Measurements from ENCODE around the gene CTDSPL.

CTDSPL gene

GRCh38 chr3:37954881-37955280 is 93.2 kb downstream of the CTDSPL start:
- peaks cover 18% of the 10 kb centered on the region for H3K36me3 ChIP-seq (ENCODE audit: low read depth)

GRCh38 chr3:37955918-37956707 is 94.4 kb downstream of the CTDSPL start:
- Histone ChIP-seq H3K27ac (ENCODE audit: poor library complexity, severe bottlenecking) (no peak overlapping the region), H3K4me1 (ENCODE audit: insufficient read depth, poor library complexity, severe bottlenecking) (no peaks in the 10 kb centered on the region), H3K4me3 (ENCODE audit: severe bottlenecking) (no peak overlapping the region), H3K36me3 (ENCODE audit: low read depth) (peaks cover 13% of the 10 kb centered on the region), H3K9me3 (ENCODE audit: severe bottlenecking) (no peaks in the 10 kb centered on the region), H3K27me3 (ENCODE audit: insufficient read depth, poor library complexity, severe bottlenecking) (no peaks in the 10 kb centered on the region)
- DNase-seq (ENCODE audit: low spot score) (no peak), ATAC-seq (ENCODE audit: low read depth) (no peak)
- no peak for TF ChIP-seq CTCF (IDR thresholded peaks at IDR 0.05; ENCODE audit: poor library complexity, severe bottlenecking)

More at GRCh38 chr3:37954881-37955280, 93.2 kb downstream of the CTDSPL start:
- no peak for TF ChIP-seq CTCF (IDR thresholded peaks at IDR 0.05; ENCODE audit: poor library complexity, severe bottlenecking)
- no peaks in the 10 kb centered on the region for H3K4me1 ChIP-seq (ENCODE audit: insufficient read depth, poor library complexity, severe bottlenecking)
- no peak for ATAC-seq (ENCODE audit: low read depth)
- no peak overlapping the region for H3K4me3 ChIP-seq (ENCODE audit: severe bottlenecking)
- H3K9me3 ChIP-seq (ENCODE audit: severe bottlenecking) = no peaks in the 10 kb centered on the region
- DNase-seq (ENCODE audit: low spot score) = no peak
- no peak overlapping the region for H3K27ac ChIP-seq (ENCODE audit: poor library complexity, severe bottlenecking)
- H3K27me3 ChIP-seq (ENCODE audit: insufficient read depth, poor library complexity, severe bottlenecking) = no peaks in the 10 kb centered on the region

- Histone ChIP-seq H3K36me3 (ENCODE audit: low read depth) (peaks cover 13% of the 10 kb centered on the region), H3K27me3 (ENCODE audit: insufficient read depth, poor library complexity, severe bottlenecking) (no peaks in the 10 kb centered on the region), H3K9me3 (ENCODE audit: severe bottlenecking) (no peaks in the 10 kb centered on the region), H3K4me3 (ENCODE audit: severe bottlenecking) (no peak overlapping the region), H3K27ac (ENCODE audit: poor library complexity, severe bottlenecking) (no peak overlapping the region), H3K4me1 (ENCODE audit: insufficient read depth, poor library complexity, severe bottlenecking) (no peaks in the 10 kb centered on the region)
- no peak for DNase-seq (ENCODE audit: low spot score)
- no peak for TF ChIP-seq CTCF (IDR thresholded peaks at IDR 0.05; ENCODE audit: poor library complexity, severe bottlenecking)
- no peak for ATAC-seq (ENCODE audit: low read depth)
Measured at GRCh38 chr3:37956723-37957538, 95.3 kb downstream of the CTDSPL start.

GRCh38 chr3:37957539-37957936 is 95.9 kb downstream of the CTDSPL start:
- no peak overlapping the region for H3K27ac ChIP-seq (ENCODE audit: poor library complexity, severe bottlenecking)
- no peak for TF ChIP-seq CTCF (IDR thresholded peaks at IDR 0.05; ENCODE audit: poor library complexity, severe bottlenecking)
- no peaks in the 10 kb centered on the region for H3K4me1 ChIP-seq (ENCODE audit: insufficient read depth, poor library complexity, severe bottlenecking)
- ATAC-seq (ENCODE audit: low read depth) (no peak), DNase-seq (ENCODE audit: low spot score) (no peak)
- no peaks in the 10 kb centered on the region for H3K27me3 ChIP-seq (ENCODE audit: insufficient read depth, poor library complexity, severe bottlenecking)
- no peaks in the 10 kb centered on the region for H3K9me3 ChIP-seq (ENCODE audit: severe bottlenecking)
- no peak overlapping the region for H3K4me3 ChIP-seq (ENCODE audit: severe bottlenecking)
- peaks cover 13% of the 10 kb centered on the region for H3K36me3 ChIP-seq (ENCODE audit: low read depth)
